Measurements from ENCODE around the gene ACTR1B. TPM values are rescaled to one million over a fixed set of nuclear protein-coding genes. Genes with fewer than 3 reads are reported as not detected.
A peak's percentile ranks its signal among the peaks of the same experiment; 100 is the strongest.
"Not testable (repeated sequence)": the region's sequence is repeated elsewhere in the genome, so short reads cannot be mapped to it uniquely, and the experiment has no call there.

ACTR1B gene
- total RNA-seq, 1 experiment from 2014 or later, result 37.1 TPM

GRCh38 chr2:97653473-97653872 is 10.4 kb downstream of the ACTR1B start:
- H3K36me3 ChIP-seq, result peaks cover 42% of the 10 kb centered on the region
- no peak overlapping the region for H3K4me3 ChIP-seq

GRCh38 chr2:97651114-97651513 is 12.7 kb downstream of the ACTR1B start:
- Histone ChIP-seq H3K27me3 (no peaks in the 10 kb centered on the region), H3K36me3 (peaks cover 39% of the 10 kb centered on the region), H3K9me3 (peaks cover 10% of the 10 kb centered on the region; the same call in 1 of the 2 replicates), H3K4me3 (no peak overlapping the region)
- no peak for DNase-seq

More at GRCh38 chr2:97653473-97653872, 10.4 kb downstream of the ACTR1B start:
- DNase-seq, result no peak
- Histone ChIP-seq H3K27me3 (no peaks in the 10 kb centered on the region), H3K9me3 (peaks cover 10% of the 10 kb centered on the region; the same call in 1 of the 2 replicates)

GRCh38 chr2:97646977-97647376 is 16.9 kb downstream of the ACTR1B start:
- H3K9me3 ChIP-seq, result no peaks in the 10 kb centered on the region
- DNase-seq, result no peak

GRCh38 chr2:97645695-97646629 is 17.9 kb downstream of the ACTR1B start, which contains the start of gene COX5B:
COX5B (plus strand) TSS chr2:97646062; CDS start chr2:97646087, 25 bp downstream.
- Histone ChIP-seq H3K27me3 (no peaks in the 10 kb centered on the region), H3K36me3 (peaks cover 25% of the 10 kb centered on the region), H3K9me3 (no peaks in the 10 kb centered on the region), H3K4me3 (peak within 1 kb of the TSS; percentile 97)
- DNase-seq, result peak; percentile 98

More at GRCh38 chr2:97646977-97647376, 16.9 kb downstream of the ACTR1B start:
- peaks cover 25% of the 10 kb centered on the region for H3K36me3 ChIP-seq
- H3K4me3 ChIP-seq, result peak overlapping the region; percentile 97
- no peaks in the 10 kb centered on the region for H3K27me3 ChIP-seq

- H3K27me3 ChIP-seq, result no peaks in the 10 kb centered on the region
- peak overlapping the region; percentile 97 for H3K4me3 ChIP-seq
- H3K36me3 ChIP-seq, result peaks cover 25% of the 10 kb centered on the region
- no peaks in the 10 kb centered on the region for H3K9me3 ChIP-seq
- peak; percentile 32 for DNase-seq
Observed at GRCh38 chr2:97645112-97645694, 18.6 kb downstream of the ACTR1B start.

GRCh38 chr2:97644023-97644717 is 19.7 kb downstream of the ACTR1B start:
- DNase-seq, result no peak
- H3K36me3 ChIP-seq, result peaks cover 21% of the 10 kb centered on the region
- H3K27me3 ChIP-seq, result no peaks in the 10 kb centered on the region

GRCh38 chr2:97626049-97626430 is 37.8 kb downstream of the ACTR1B start:
- not testable (repeated sequence) for H3K4me3 ChIP-seq, H3K27me3 ChIP-seq, DNase-seq, H3K36me3 ChIP-seq, H3K9me3 ChIP-seq

More at GRCh38 chr2:97644023-97644717, 19.7 kb downstream of the ACTR1B start:
- Histone ChIP-seq H3K9me3 (no peaks in the 10 kb centered on the region), H3K4me3 (no peak overlapping the region)

GRCh38 chr2:97625354-97626048 is 38.3 kb downstream of the ACTR1B start:
- not testable (repeated sequence) for H3K9me3 ChIP-seq, DNase-seq, H3K36me3 ChIP-seq, H3K4me3 ChIP-seq, H3K27me3 ChIP-seq

- not testable (repeated sequence) for H3K27me3 ChIP-seq, H3K36me3 ChIP-seq, H3K9me3 ChIP-seq, DNase-seq, H3K4me3 ChIP-seq
Observed at GRCh38 chr2:97622976-97623375, 40.9 kb downstream of the ACTR1B start.

GRCh38 chr2:97620492-97620891 is 43.4 kb downstream of the ACTR1B start:
- H3K36me3 ChIP-seq, H3K9me3 ChIP-seq, DNase-seq, H3K4me3 ChIP-seq, H3K27me3 ChIP-seq: not testable (repeated sequence)

- DNase-seq, result peak; percentile 9
- H3K9me3 ChIP-seq, H3K27me3 ChIP-seq, H3K4me3 ChIP-seq, H3K36me3 ChIP-seq: not testable (repeated sequence)
Observed at GRCh38 chr2:97618939-97619827, 44.7 kb downstream of the ACTR1B start.

GRCh38 chr2:97617911-97618310 is 45.9 kb downstream of the ACTR1B start:
- no peaks in the 10 kb centered on the region for H3K9me3 ChIP-seq

GRCh38 chr2:97615746-97616145 is 48.1 kb downstream of the ACTR1B start:
- not testable (repeated sequence) for H3K4me3 ChIP-seq, H3K9me3 ChIP-seq, H3K36me3 ChIP-seq, H3K27me3 ChIP-seq, DNase-seq

More at GRCh38 chr2:97617911-97618310, 45.9 kb downstream of the ACTR1B start:
- Histone ChIP-seq H3K4me3 (no peak overlapping the region), H3K27me3 (no peaks in the 10 kb centered on the region), H3K36me3 (no peaks in the 10 kb centered on the region)
- no peak for DNase-seq

- DNase-seq, H3K4me3 ChIP-seq, H3K9me3 ChIP-seq, H3K27me3 ChIP-seq, H3K36me3 ChIP-seq: not testable (repeated sequence)
Observed at GRCh38 chr2:97611895-97612294, 51.9 kb downstream of the ACTR1B start.

GRCh38 chr2:97608745-97609144 is 55.1 kb downstream of the ACTR1B start:
- not testable (repeated sequence) for H3K4me3 ChIP-seq, H3K27me3 ChIP-seq, DNase-seq, H3K36me3 ChIP-seq, H3K9me3 ChIP-seq
